Neuronal stem cell (in vitro differentiated cells): ENCODE data around the gene VARS2.
"Not testable (repeated sequence)": the region's sequence is repeated elsewhere in the genome, so short reads cannot be mapped to it uniquely, and the experiment has no call there.

ENCODE experiments used
- DNase-seq: peaks from one replicate; pipeline ENCODE4 v3.0.0-alpha.2; 2013; ENCODE audit warnings: low spot score
- H2AFZ ChIP-seq: one replicate; pipeline ENCODE4 v1.6.1; 2013; ENCODE audit warnings: mild to moderate bottlenecking, low read length, inconsistent platforms
- H2AK5ac ChIP-seq: 2 replicates; pipeline ENCODE4 v1.6.1; 2013; ENCODE audit warnings: low read depth, mild to moderate bottlenecking, inconsistent platforms, low read length, moderate library complexity, mixed read lengths
- H2BK120ac ChIP-seq: 2 replicates; pipeline ENCODE4 v1.6.1; 2013; ENCODE audit warnings: low read depth, mild to moderate bottlenecking, inconsistent platforms, low read length, moderate library complexity, mixed read lengths
- H2BK12ac ChIP-seq: one replicate; pipeline ENCODE4 v1.6.1; 2013; ENCODE audit warnings: low read length, inconsistent platforms
- H2BK15ac ChIP-seq: 2 replicates; pipeline ENCODE4 v1.6.1; 2013; ENCODE audit warnings: mild to moderate bottlenecking, low read length, inconsistent platforms, mixed read lengths
- H2BK5ac ChIP-seq: one replicate; pipeline ENCODE4 v1.6.1; 2013; ENCODE audit warnings: inconsistent platforms, mild to moderate bottlenecking, low read length, moderate library complexity
- H3K14ac ChIP-seq: one replicate; pipeline ENCODE4 v1.6.1; 2013; ENCODE audit warnings: low read length, inconsistent platforms
- H3K18ac ChIP-seq: 2 replicates; pipeline ENCODE4 v1.6.1; 2013; ENCODE audit warnings: low read length, inconsistent platforms
- H3K23ac ChIP-seq: 2 replicates; pipeline ENCODE4 v1.6.1; 2013; ENCODE audit warnings: low read depth, mild to moderate bottlenecking, mixed read lengths, low read length, inconsistent platforms; ENCODE audit not compliant: poor library complexity
- H3K27ac ChIP-seq: replicated peaks from 3 replicates; pipeline ENCODE4 v1.5.1; 2013; ENCODE audit warnings: low read length, inconsistent platforms
- H3K27me3 ChIP-seq, 3 experiments: 2 replicates each; pipeline ENCODE4 v1.6.1; 2013; ENCODE audit warnings: low read length in 3 of 3, mild to moderate bottlenecking in 2 of 3, inconsistent platforms in 1 of 3, low read depth in 1 of 3, mixed read lengths in 1 of 3, moderate library complexity in 1 of 3; ENCODE audit not compliant: control insufficient read depth in 3 of 3, insufficient read depth in 3 of 3
- H3K36me3 ChIP-seq, 2 donors: replicated peaks in 1 of 2; 2 replicates each; pipeline ENCODE4 v1.6.1; 2013; ENCODE audit warnings: low read length in 2 of 2; ENCODE audit not compliant: control insufficient read depth in 2 of 2, insufficient read depth in 2 of 2
- H3K4ac ChIP-seq: 2 replicates; pipeline ENCODE4 v1.6.1; 2013; ENCODE audit warnings: inconsistent platforms, mild to moderate bottlenecking, low read length, moderate library complexity
- H3K4me1 ChIP-seq, 2 donors: 1 replicate in 1 of 2; 2 replicates in 1 of 2; pipeline ENCODE4 v1.6.1; 2013; ENCODE audit warnings: low read length in 2 of 2, low read depth in 1 of 2; ENCODE audit not compliant: control insufficient read depth in 2 of 2, insufficient read depth in 1 of 2
- H3K4me2 ChIP-seq: one replicate; pipeline ENCODE4 v1.6.1; 2013; ENCODE audit warnings: mild to moderate bottlenecking, low read length, inconsistent platforms; ENCODE audit not compliant: insufficient read depth, poor library complexity, severe bottlenecking
- H3K4me3 ChIP-seq, 2 donors: 2 replicates each; pipeline ENCODE4 v1.5.1; 2013; ENCODE audit warnings: low read length in 2 of 2, mild to moderate bottlenecking in 2 of 2, inconsistent platforms in 1 of 2, moderate library complexity in 1 of 2
- H3K79me1 ChIP-seq: one replicate; pipeline ENCODE4 v1.6.1; 2013; ENCODE audit warnings: low read depth, mild to moderate bottlenecking, inconsistent platforms, low read length, moderate library complexity
- H3K9ac ChIP-seq: one replicate; pipeline ENCODE4 v1.6.1; 2013; ENCODE audit warnings: mild to moderate bottlenecking, low read depth, low read length, inconsistent platforms; ENCODE audit not compliant: poor library complexity
- H3K9me3 ChIP-seq, 2 donors: replicated peaks in 1 of 2; 2 replicates each; pipeline versions ENCODE3 to v1.6.1; 2013; ENCODE audit warnings: low read length in 2 of 2, mild to moderate bottlenecking in 2 of 2, inconsistent platforms in 1 of 2, low read depth in 1 of 2, mixed read lengths in 1 of 2, moderate library complexity in 1 of 2; ENCODE audit not compliant: control insufficient read depth in 2 of 2, insufficient read depth in 1 of 2
- H4K8ac ChIP-seq: one replicate; pipeline ENCODE4 v1.6.1; 2013; ENCODE audit warnings: low read depth, mild to moderate bottlenecking, inconsistent platforms, low read length, moderate library complexity
- H4K91ac ChIP-seq: one replicate; pipeline ENCODE4 v1.6.1; 2013; ENCODE audit warnings: low read length, low read depth, mild to moderate bottlenecking, inconsistent platforms; ENCODE audit not compliant: poor library complexity
- WGBS, 2 donors: extraction: QIAGEN DNeasy Blood & Tissue Kit; methylation state at CpG; one replicate each; pipeline ENCODE4 v1.1.7; 2013; ENCODE audit warnings: missing lambda C conversion rate in 2 of 2, mixed read lengths in 1 of 2; ENCODE audit not compliant: insufficient read length in 2 of 2, insufficient replicate concordance in 1 of 2; ENCODE audit errors: extremely low coverage in 2 of 2; 5-methylcytosine and 5-hydroxymethylcytosine counted together

The VARS2 gene

GRCh38 chr6:30871592-30872183, 42.4 kb upstream of the VARS2 start:
- WGBS, 2 donors = no CpG with 5 or more reads among the region's 4 CpGs
- H2BK5ac ChIP-seq = no peak overlapping the region
- no peak overlapping the region for H3K27ac ChIP-seq
- no peak overlapping the region for H2BK120ac ChIP-seq
- no peak overlapping the region for H3K4me3 ChIP-seq
- no peaks in the 10 kb centered on the region for H3K4me1 ChIP-seq
- H2AK5ac ChIP-seq = no peak overlapping the region
- H3K23ac ChIP-seq = no peak overlapping the region
- no peak for DNase-seq
- H3K36me3 ChIP-seq = no peaks in the 10 kb centered on the region
- no peak overlapping the region for H4K91ac ChIP-seq
- H3K4me2 ChIP-seq = no peak overlapping the region
- no peaks in the 10 kb centered on the region for H3K79me1 ChIP-seq
- no peak overlapping the region for H2BK15ac ChIP-seq
- H4K8ac ChIP-seq = no peak overlapping the region
- H3K27me3 ChIP-seq = no peaks in the 10 kb centered on the region
- H2AFZ ChIP-seq = no peak overlapping the region
- no peak overlapping the region for H3K4ac ChIP-seq
- no peak overlapping the region for H2BK12ac ChIP-seq
- no peak overlapping the region for H3K18ac ChIP-seq
- peaks cover 7 to 30% of the 10 kb centered on the region in 2 donors for H3K9me3 ChIP-seq
- H3K14ac ChIP-seq = no peak overlapping the region
- H3K9ac ChIP-seq = no peak overlapping the region

- Histone ChIP-seq H3K9me3 (peaks cover 7 to 30% of the 10 kb centered on the region in 2 donors), H2AK5ac (no peak overlapping the region), H3K27me3 (no peaks in the 10 kb centered on the region), H3K4me3 (no peak overlapping the region), H3K36me3 (no peaks in the 10 kb centered on the region), H3K4me2 (no peak overlapping the region), H4K91ac (no peak overlapping the region), H3K14ac (no peak overlapping the region), H3K4ac (no peak overlapping the region), H3K23ac (no peak overlapping the region), H2BK15ac (no peak overlapping the region), H3K18ac (no peak overlapping the region), H2BK5ac (no peak overlapping the region), H2AFZ (no peak overlapping the region), H3K27ac (no peak overlapping the region), H3K4me1 (peaks cover 8 to 9% of the 10 kb centered on the region in 2 donors), H3K9ac (no peak overlapping the region), H4K8ac (no peak overlapping the region), H2BK12ac (no peak overlapping the region), H2BK120ac (no peak overlapping the region), H3K79me1 (no peaks in the 10 kb centered on the region)
- no peak for DNase-seq
- WGBS, 2 donors = no CpG with 5 or more reads among the region's 2 CpGs
Observed at GRCh38 chr6:30873137-30873640, 40.8 kb upstream of the VARS2 start.

GRCh38 chr6:30873795-30874194, 40.2 kb upstream of the VARS2 start:
- Histone ChIP-seq H3K4me1 (peaks cover 10 to 12% of the 10 kb centered on the region in 2 donors), H3K9me3 (peaks cover 7 to 30% of the 10 kb centered on the region in 2 donors)
- not testable (repeated sequence) for H2AFZ ChIP-seq, DNase-seq, H3K9ac ChIP-seq, H3K27me3 ChIP-seq, H2AK5ac ChIP-seq, H3K79me1 ChIP-seq, H3K4me3 ChIP-seq, H3K27ac ChIP-seq, H3K23ac ChIP-seq, H2BK120ac ChIP-seq, H2BK5ac ChIP-seq, H4K8ac ChIP-seq, H3K4me2 ChIP-seq, H4K91ac ChIP-seq, H3K14ac ChIP-seq, H3K36me3 ChIP-seq, H2BK12ac ChIP-seq, H3K18ac ChIP-seq, H2BK15ac ChIP-seq, H3K4ac ChIP-seq
- no CpG with 5 or more reads among the region's 3 CpGs for WGBS, 2 donors

- peaks cover 19 to 21% of the 10 kb centered on the region in 2 donors for H3K4me1 ChIP-seq
- no peak overlapping the region for H3K18ac ChIP-seq
- no peak overlapping the region for H2AK5ac ChIP-seq
- no peak overlapping the region for H3K23ac ChIP-seq
- H3K14ac ChIP-seq = no peak overlapping the region
- no peak for DNase-seq
- H3K27ac ChIP-seq = no peak overlapping the region
- H4K8ac ChIP-seq = no peak overlapping the region
- H2BK5ac ChIP-seq = no peak overlapping the region
- H3K4ac ChIP-seq = no peak overlapping the region
- H3K4me2 ChIP-seq = no peak overlapping the region
- H3K27me3 ChIP-seq = no peaks in the 10 kb centered on the region
- H3K36me3 ChIP-seq = no peaks in the 10 kb centered on the region
- H2AFZ ChIP-seq = no peak overlapping the region
- peaks cover 7 to 30% of the 10 kb centered on the region in 2 donors for H3K9me3 ChIP-seq
- no CpG with 5 or more reads among the region's 18 CpGs for WGBS, 2 donors
- no peak overlapping the region for H4K91ac ChIP-seq
- no peak overlapping the region for H2BK12ac ChIP-seq
- no peak overlapping the region for H2BK120ac ChIP-seq
- no peak overlapping the region for H3K4me3 ChIP-seq
- H3K79me1 ChIP-seq = no peaks in the 10 kb centered on the region
- H3K9ac ChIP-seq = no peak overlapping the region
- H2BK15ac ChIP-seq = no peak overlapping the region
Observed at GRCh38 chr6:30875244-30876038, 38.6 kb upstream of the VARS2 start.
